Left ventricle myocardium inferior (tissue), 1 donor: ENCODE results near the gene RALY. TPM values are rescaled to one million over a fixed set of nuclear protein-coding genes. Genes with fewer than 3 reads are reported as not detected.
A peak's percentile ranks its signal among the peaks of the same experiment; 100 is the strongest.
"Not testable (repeated sequence)": the region's sequence is repeated elsewhere in the genome, so short reads cannot be mapped to it uniquely, and the experiment has no call there.

Source experiments
- DNase-seq: peaks from one replicate; pipeline ENCODE4 v3.0.0-alpha.2; 2020
- H3K27ac ChIP-seq: fragments of 200-600 bp; replicated peaks from 2 replicates; pipeline ENCODE4 v1.8.0; 2021
- H3K27me3 ChIP-seq: fragments of 200-600 bp; 2 replicates; pipeline ENCODE4 v1.8.0; 2021; ENCODE audit warnings: low read depth
- H3K36me3 ChIP-seq: fragments of 200-600 bp; 2 replicates; pipeline ENCODE4 v1.8.0; 2021
- H3K4me1 ChIP-seq: fragments of 200-600 bp; 2 replicates; pipeline ENCODE4 v1.8.0; 2021
- H3K4me3 ChIP-seq: fragments of 200-600 bp; 2 replicates; pipeline ENCODE4 v1.8.0; 2021; ENCODE audit warnings: mild to moderate bottlenecking, moderate library complexity
- H3K9me3 ChIP-seq: fragments of 200-600 bp; replicated peaks from 2 replicates; pipeline ENCODE4 v1.8.0; 2021
- CTCF ChIP-seq: fragments of 200-600 bp; IDR thresholded peaks from 2 replicates; pipeline ENCODE4 v1.8.0; 2021; ENCODE audit warnings: antibody characterized with exemption, mild to moderate bottlenecking, borderline replicate concordance
- intact Hi-C: fragments of 100-400 bp; cut with micrococcal nuclease; formaldehyde crosslinking; loops from one replicate; pipeline ENCODE4 v1.11.0; 2022
- microRNA-seq: library from miRNA; unstranded; fragments of <30 nt; microRNA quantifications from one replicate; pipeline ENCODE4 v1.2.0, GENCODE V29; 2020
- total RNA-seq: library from RNA; stranded (reverse); fragmentation: NEBNext Ultra II Directional; extraction: Animal tissue kit (Norgen Biotek cat#: 25700); gene quantifications from one replicate; pipeline ENCODE4 v1.2.1, GENCODE V29; 2021
- donor health status: DM: no; HTN: yes; CAD: no; lungs with severe emphysema.

Gene RALY
- total RNA-seq, 1 donor from 2014 or later = 107 TPM

GRCh38 chr20:34127792-34128191 lies 134.1 kb downstream of the RALY start:
- no peaks in the 10 kb centered on the region for H3K4me1 ChIP-seq
- no peaks in the 10 kb centered on the region for H3K9me3 ChIP-seq
- no peak overlapping the region for H3K4me3 ChIP-seq
- H3K27ac ChIP-seq = no peak overlapping the region
- H3K36me3 ChIP-seq = no peaks in the 10 kb centered on the region
- no peak for TF ChIP-seq CTCF
- H3K27me3 ChIP-seq = peaks cover 12% of the 10 kb centered on the region
- no peak for DNase-seq
- intact Hi-C loops = no loop called here

- peak; percentile 91 for TF ChIP-seq CTCF
- Histone ChIP-seq H3K27ac (no peak overlapping the region), H3K27me3 (peaks cover 12% of the 10 kb centered on the region), H3K36me3 (no peaks in the 10 kb centered on the region), H3K4me1 (no peaks in the 10 kb centered on the region), H3K9me3 (no peaks in the 10 kb centered on the region), H3K4me3 (no peak overlapping the region)
- intact Hi-C loops = no loop called here
- peak; percentile 31 for DNase-seq
Measured at GRCh38 chr20:34129518-34130162, 135.9 kb downstream of the RALY start.

- DNase-seq = no peak
- Histone ChIP-seq H3K9me3 (no peaks in the 10 kb centered on the region), H3K27me3 (peaks cover 9% of the 10 kb centered on the region), H3K27ac (no peak overlapping the region), H3K36me3 (no peaks in the 10 kb centered on the region), H3K4me1 (no peaks in the 10 kb centered on the region), H3K4me3 (no peak overlapping the region)
- no peak for TF ChIP-seq CTCF
- intact Hi-C loops = no loop called here
Measured at GRCh38 chr20:34131491-34131890, 137.8 kb downstream of the RALY start.

GRCh38 chr20:34132491-34132890 lies 138.8 kb downstream of the RALY start:
- H3K9me3 ChIP-seq, H3K36me3 ChIP-seq, H3K4me1 ChIP-seq, H3K4me3 ChIP-seq, intact Hi-C loops, H3K27me3 ChIP-seq, DNase-seq, H3K27ac ChIP-seq: not testable (repeated sequence)

- DNase-seq, H3K4me1 ChIP-seq, H3K36me3 ChIP-seq, H3K27me3 ChIP-seq, H3K9me3 ChIP-seq, intact Hi-C loops, H3K27ac ChIP-seq, H3K4me3 ChIP-seq: not testable (repeated sequence)
Measured at GRCh38 chr20:34132943-34133342, 139.2 kb downstream of the RALY start.

GRCh38 chr20:34133365-34133860 lies 139.7 kb downstream of the RALY start:
- H3K4me3 ChIP-seq, intact Hi-C loops, H3K9me3 ChIP-seq, H3K27me3 ChIP-seq, H3K27ac ChIP-seq, DNase-seq, H3K36me3 ChIP-seq, H3K4me1 ChIP-seq: not testable (repeated sequence)

Small RNA genes within 50 kb of the gene (microRNA-seq; reads per million reads assigned to microRNA genes)
- gene MIR4755 = not detected

Other genes with a start within 250 kb of the RALY start
- 104 TPM for gene CHMP4B, start 182.6 kb upstream of the RALY start, total RNA-seq
- gene EIF2S2, start 118.3 kb downstream of the RALY start, total RNA-seq = 41.0 TPM
- 32.6 TPM for gene ASIP, start 247.5 kb downstream of the RALY start, total RNA-seq